Measurements from ENCODE around the gene SLC22A5.
A peak's percentile ranks its signal among the peaks of the same experiment; 100 is the strongest.

The SLC22A5 gene

GRCh38 chr5:132363431-132364112, 5.9 kb upstream of the SLC22A5 start:
- Histone ChIP-seq H3K36me3 (ENCODE audit: control insufficient read depth, insufficient read depth, low read length) (no peaks in the 10 kb centered on the region), H3K79me2 (peaks cover 14% of the 10 kb centered on the region), H3K9ac (no peak overlapping the region), H3K4me2 (ENCODE audit: low read length) (no peak overlapping the region), H3K4me3 (ENCODE audit: low read depth, low read length) (no peak overlapping the region), H3K27me3 (ENCODE audit: control insufficient read depth, insufficient read depth, low read length) (no peaks in the 10 kb centered on the region), H3K4me1 (peaks cover 6% of the 10 kb centered on the region), H3K9me3 (ENCODE audit: control insufficient read depth, low read length) (no peaks in the 10 kb centered on the region), H3K27ac (no peak overlapping the region), H2AFZ (no peak overlapping the region)
- no peak for TF ChIP-seq CTCF (IDR thresholded peaks at IDR 0.05)

GRCh38 chr5:132364319-132364718, 5.2 kb upstream of the SLC22A5 start:
- Histone ChIP-seq H3K4me3 (ENCODE audit: low read depth, low read length) (no peak overlapping the region), H3K27ac (no peak overlapping the region), H3K4me2 (ENCODE audit: low read length) (no peak overlapping the region), H3K9ac (no peak overlapping the region), H3K36me3 (ENCODE audit: control insufficient read depth, insufficient read depth, low read length) (no peaks in the 10 kb centered on the region), H2AFZ (no peak overlapping the region), H3K9me3 (ENCODE audit: control insufficient read depth, low read length) (no peaks in the 10 kb centered on the region), H3K27me3 (ENCODE audit: control insufficient read depth, insufficient read depth, low read length) (no peaks in the 10 kb centered on the region), H3K79me2 (peaks cover 14% of the 10 kb centered on the region), H3K4me1 (peaks cover 6% of the 10 kb centered on the region)
- TF ChIP-seq CTCF (IDR thresholded peaks at IDR 0.05) = no peak

- no peak for TF ChIP-seq CTCF (IDR thresholded peaks at IDR 0.05)
- peaks cover 14% of the 10 kb centered on the region for H3K79me2 ChIP-seq
- H3K4me2 ChIP-seq (ENCODE audit: low read length) = no peak overlapping the region
- no peak overlapping the region for H3K9ac ChIP-seq
- H3K4me3 ChIP-seq (ENCODE audit: low read depth, low read length) = no peak overlapping the region
- no peaks in the 10 kb centered on the region for H3K27me3 ChIP-seq (ENCODE audit: control insufficient read depth, insufficient read depth, low read length)
- no peak overlapping the region for H2AFZ ChIP-seq
- H3K4me1 ChIP-seq = peaks cover 6% of the 10 kb centered on the region
- no peaks in the 10 kb centered on the region for H3K9me3 ChIP-seq (ENCODE audit: control insufficient read depth, low read length)
- no peaks in the 10 kb centered on the region for H3K36me3 ChIP-seq (ENCODE audit: control insufficient read depth, insufficient read depth, low read length)
- no peak overlapping the region for H3K27ac ChIP-seq
Measured at GRCh38 chr5:132365213-132365612, 4.3 kb upstream of the SLC22A5 start.

GRCh38 chr5:132368186-132368585, 1.3 kb upstream of the SLC22A5 start:
- H3K27ac ChIP-seq = no peak overlapping the region
- no peaks in the 10 kb centered on the region for H3K36me3 ChIP-seq (ENCODE audit: control insufficient read depth, insufficient read depth, low read length)
- H3K4me3 ChIP-seq (ENCODE audit: low read depth, low read length) = no peak overlapping the region
- H3K79me2 ChIP-seq = peaks cover 10% of the 10 kb centered on the region
- no peaks in the 10 kb centered on the region for H3K9me3 ChIP-seq (ENCODE audit: control insufficient read depth, low read length)
- no peak overlapping the region for H3K9ac ChIP-seq
- peaks cover 22% of the 10 kb centered on the region for H3K4me1 ChIP-seq
- H3K4me2 ChIP-seq (ENCODE audit: low read length) = no peak overlapping the region
- no peak for TF ChIP-seq CTCF (IDR thresholded peaks at IDR 0.05)
- H2AFZ ChIP-seq = no peak overlapping the region
- no peaks in the 10 kb centered on the region for H3K27me3 ChIP-seq (ENCODE audit: control insufficient read depth, insufficient read depth, low read length)

GRCh38 chr5:132369007-132369473, 470 bp upstream of the SLC22A5 start:
- Histone ChIP-seq H3K4me3 (ENCODE audit: low read depth, low read length) (peak overlapping the region; percentile 90), H3K9me3 (ENCODE audit: control insufficient read depth, low read length) (no peaks in the 10 kb centered on the region), H2AFZ (peak overlapping the region; percentile 79), H3K27me3 (ENCODE audit: control insufficient read depth, insufficient read depth, low read length) (no peaks in the 10 kb centered on the region), H3K4me2 (ENCODE audit: low read length) (peak overlapping the region; percentile 96), H3K4me1 (peaks cover 26% of the 10 kb centered on the region), H3K36me3 (ENCODE audit: control insufficient read depth, insufficient read depth, low read length) (no peaks in the 10 kb centered on the region), H3K27ac (peak overlapping the region; percentile 89), H3K9ac (peak overlapping the region; percentile 91), H3K79me2 (peaks cover 11% of the 10 kb centered on the region)
- no peak for TF ChIP-seq CTCF (IDR thresholded peaks at IDR 0.05)

Data from parathyroid adenoma (tissue), 2 donors.